KBM-7 (cell line): ENCODE measurements around the gene PIH1D1.
"Not testable (repeated sequence)": the region's sequence is repeated elsewhere in the genome, so short reads cannot be mapped to it uniquely, and the experiment has no call there.

Experiments used
- DNase-seq: peaks from one replicate; pipeline ENCODE4 v3.0.0-alpha.2; 2015
- in situ Hi-C: fragments of 300-500 bp; cut with MboI; formaldehyde crosslinking; loops from 2 replicates; pipeline ENCODE4 v1.14.3; 2020; ENCODE audit warnings: low sequenced_read_pairs, low pct_unique_long_range_greater_than_20kb, mixed read lengths

Gene PIH1D1

GRCh38 chr19:49461130-49461529 is 9.5 kb upstream of the PIH1D1 start:
- in situ Hi-C loops = not testable (repeated sequence)

GRCh38 chr19:49459388-49459787 is 7.8 kb upstream of the PIH1D1 start:
- in situ Hi-C loops = no loop called here

More at GRCh38 chr19:49461130-49461529, 9.5 kb upstream of the PIH1D1 start:
- DNase-seq = not testable (repeated sequence)

GRCh38 chr19:49458567-49458903 is 6.9 kb upstream of the PIH1D1 start:
- DNase-seq = no peak
- in situ Hi-C loops = no loop called here

More at GRCh38 chr19:49459388-49459787, 7.8 kb upstream of the PIH1D1 start:
- no peak for DNase-seq

- DNase-seq = no peak
- in situ Hi-C loops = no loop called here
Observed at GRCh38 chr19:49456326-49456725, 4.7 kb upstream of the PIH1D1 start.

DNA sequence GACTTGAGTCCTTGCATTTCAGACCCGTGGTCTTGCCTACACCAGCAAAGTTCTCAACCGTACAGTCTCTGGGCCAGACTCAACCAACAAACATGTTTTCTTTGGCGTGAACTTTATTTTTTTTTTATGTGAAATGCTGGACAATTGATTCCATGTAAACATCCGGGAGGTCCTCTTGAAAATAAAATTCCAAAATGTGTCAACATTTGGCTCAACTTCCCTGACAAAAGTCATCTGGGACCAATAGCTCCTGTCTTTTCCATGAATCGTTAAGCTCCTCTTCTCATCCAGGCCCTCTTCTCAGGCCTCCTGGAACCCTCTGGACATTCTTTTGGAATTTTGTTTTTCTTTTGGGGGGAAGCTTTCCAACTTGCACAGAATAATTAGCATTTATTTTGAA is 4.2 kb upstream of the PIH1D1 start:
- DNase-seq = no peak
- in situ Hi-C loops = no loop called here

- in situ Hi-C loops = no loop called here
- no peak for DNase-seq
Observed at GRCh38 chr19:49453757-49454240, 2.2 kb upstream of the PIH1D1 start.

DNA sequence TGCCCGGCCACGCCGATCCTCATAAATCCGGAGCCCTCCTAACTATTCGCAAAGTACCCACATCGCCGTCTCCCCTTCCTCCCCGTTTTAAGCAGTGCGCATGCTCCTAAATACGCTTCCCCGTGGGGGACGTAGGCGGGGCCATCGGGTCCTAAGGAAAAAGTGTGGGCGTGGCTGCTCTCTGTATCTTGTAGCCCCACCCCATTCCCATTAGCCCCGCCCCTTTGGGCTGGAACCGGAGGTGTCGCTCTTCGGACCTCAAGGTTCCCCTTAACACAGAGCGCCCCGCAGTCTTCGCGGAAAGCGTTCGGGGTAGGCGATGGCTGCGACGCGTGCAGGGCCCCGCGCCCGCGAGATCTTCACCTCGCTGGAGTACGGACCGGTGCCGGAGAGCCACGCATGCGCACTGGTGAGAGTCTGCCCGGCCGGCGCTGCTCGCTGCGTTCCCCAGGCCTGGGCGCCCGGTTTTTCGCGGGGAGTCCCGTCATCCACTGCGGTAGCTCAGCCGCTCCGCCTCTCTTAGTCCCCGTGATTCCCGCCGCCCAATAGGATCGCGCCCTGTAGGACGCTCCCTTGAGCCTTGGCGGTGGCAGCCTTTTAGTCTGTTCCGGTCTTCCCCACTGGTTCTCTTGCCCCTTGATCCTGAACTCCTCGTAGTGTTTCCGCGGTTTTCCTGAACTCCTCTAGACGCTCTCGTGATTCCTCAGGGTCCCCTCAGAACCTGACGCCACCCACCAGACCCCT is 1.6 kb upstream of the PIH1D1 start, which contains the start of gene ALDH16A1:
ALDH16A1 (plus strand) TSS at position 213 of the 744 bp plus-strand sequence; CDS start at position 320, 107 bp downstream.
- in situ Hi-C loops = no loop called here
- peak; percentile 97 for DNase-seq

DNA sequence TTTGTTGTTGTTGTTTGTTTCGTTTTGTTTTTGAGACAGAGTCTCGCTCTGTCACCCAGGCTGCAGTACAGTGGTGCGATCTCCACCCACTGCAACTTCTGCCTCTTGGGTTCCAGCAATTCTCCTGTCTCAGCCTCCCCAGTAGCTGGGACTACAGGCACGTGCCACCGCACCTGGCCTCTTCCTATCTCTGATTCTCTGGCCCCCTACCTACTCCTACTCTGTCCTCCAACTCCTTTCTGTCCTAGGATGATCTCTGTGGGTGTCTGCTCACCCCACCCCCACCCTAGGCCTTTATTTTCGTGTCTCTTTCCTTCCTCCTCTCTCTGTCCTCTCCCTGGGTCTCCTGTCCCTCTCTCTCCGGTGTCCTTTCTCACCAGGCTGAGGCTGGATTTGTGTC is 1.2 kb downstream of the PIH1D1 start:
- in situ Hi-C loops = no loop called here
- DNase-seq = no peak

- in situ Hi-C loops = no loop called here
Observed at GRCh38 chr19:49448432-49448786, 3.2 kb downstream of the PIH1D1 start.

GRCh38 chr19:49447485-49448431 is 3.9 kb downstream of the PIH1D1 start:
- no peak for DNase-seq
- in situ Hi-C loops = no loop called here

More at GRCh38 chr19:49448432-49448786, 3.2 kb downstream of the PIH1D1 start:
- no peak for DNase-seq

GRCh38 chr19:49445997-49446396 is 5.6 kb downstream of the PIH1D1 start:
- in situ Hi-C loops = no loop called here
- no peak for DNase-seq

- DNase-seq, in situ Hi-C loops: not testable (repeated sequence)
Observed at GRCh38 chr19:49444100-49444700, 7.4 kb downstream of the PIH1D1 start.

- in situ Hi-C loops = no loop called here
- peak; percentile 97 for DNase-seq
Observed at GRCh38 chr19:49443366-49444099, 8.1 kb downstream of the PIH1D1 start.

- no peak for DNase-seq
- in situ Hi-C loops = no loop called here
Observed at GRCh38 chr19:49442771-49443365, 8.7 kb downstream of the PIH1D1 start.

DNA sequence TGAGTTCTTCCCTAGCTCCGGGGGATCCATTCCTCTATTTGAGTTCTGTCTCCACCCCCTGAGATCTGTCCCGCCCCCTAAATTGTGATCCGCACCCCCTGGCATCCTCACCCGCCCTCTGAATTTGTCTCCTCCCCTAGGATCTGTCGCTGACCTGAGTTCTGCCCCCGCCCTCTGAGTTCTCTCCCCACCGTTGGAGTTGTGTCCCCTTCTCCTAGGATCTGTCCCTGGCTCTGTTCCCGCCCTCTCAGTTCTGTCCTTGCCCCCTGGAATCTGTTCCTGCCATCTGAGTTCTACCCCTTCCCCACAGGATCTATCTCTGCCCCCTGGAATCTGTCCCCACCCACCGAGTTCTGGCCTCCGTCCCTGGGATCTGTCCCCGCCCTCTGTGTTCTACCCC is 9.3 kb downstream of the PIH1D1 start:
- DNase-seq = no peak
- in situ Hi-C loops = no loop called here

DNA sequence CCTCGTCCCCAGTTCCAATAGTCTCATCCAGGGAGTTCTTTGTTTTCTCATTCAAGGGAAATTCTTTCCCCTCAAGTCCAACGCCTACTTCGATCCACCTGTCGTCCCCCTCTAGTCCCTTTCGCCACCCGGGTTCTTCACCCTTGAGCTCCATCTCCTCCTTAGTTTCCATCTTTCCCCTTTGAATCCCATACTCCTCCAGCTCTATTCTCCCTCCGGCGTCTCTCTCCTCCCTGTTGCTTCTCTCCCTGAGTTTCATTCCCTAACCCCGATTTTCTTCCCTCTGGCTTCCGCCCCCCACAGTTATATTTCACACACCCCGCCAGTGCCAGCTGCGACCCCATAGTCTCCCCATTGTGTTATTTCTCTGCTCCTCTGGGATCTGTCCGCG is 9.7 kb downstream of the PIH1D1 start:
- no peak for DNase-seq
- in situ Hi-C loops = no loop called here

DNA sequence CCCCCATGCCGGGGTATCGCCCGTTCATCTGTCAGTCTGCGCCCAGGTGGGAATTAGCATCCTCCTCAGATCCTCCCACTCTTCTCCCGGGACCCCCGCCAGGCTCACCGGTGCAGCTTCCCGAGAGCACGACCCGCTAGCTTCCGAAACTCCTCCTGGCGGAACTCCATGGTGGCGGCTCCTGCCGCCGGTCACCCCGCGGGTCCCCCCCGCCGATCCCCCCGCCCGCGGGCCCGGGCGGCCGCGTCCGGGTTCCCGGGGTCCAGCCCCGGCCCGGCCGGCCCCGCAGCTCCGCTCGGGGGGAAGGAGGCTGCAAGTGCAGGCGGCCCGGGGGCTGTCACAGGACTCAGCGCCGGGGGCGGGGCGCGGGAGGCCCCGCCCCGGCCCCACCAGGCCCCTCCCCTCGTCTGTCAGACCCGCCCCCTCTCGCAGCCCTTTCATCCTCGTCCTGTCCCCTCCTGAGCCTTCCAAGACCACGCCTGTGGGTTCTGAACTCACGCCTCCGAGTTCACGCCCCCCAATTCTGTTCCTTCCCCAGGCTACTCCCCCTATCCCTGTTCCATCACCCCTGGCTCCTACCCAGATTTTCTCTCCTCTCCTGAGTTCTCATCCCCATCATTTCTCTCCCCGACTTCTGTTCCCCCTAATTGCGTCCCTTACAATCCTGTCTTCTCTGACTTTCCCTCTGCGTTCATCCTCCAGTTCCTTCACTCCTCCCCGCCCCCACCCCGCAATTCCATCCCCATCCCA is 10.2 kb downstream of the PIH1D1 start, which contains the start of gene SLC17A7:
SLC17A7 (minus strand) TSS at position 318 of the 750 bp plus-strand sequence; CDS start at position 170, 148 bp downstream.
- in situ Hi-C loops = no loop called here
- peak; percentile 47 for DNase-seq
